Measurements from ENCODE around the gene TTC31.

The TTC31 gene

DNA sequence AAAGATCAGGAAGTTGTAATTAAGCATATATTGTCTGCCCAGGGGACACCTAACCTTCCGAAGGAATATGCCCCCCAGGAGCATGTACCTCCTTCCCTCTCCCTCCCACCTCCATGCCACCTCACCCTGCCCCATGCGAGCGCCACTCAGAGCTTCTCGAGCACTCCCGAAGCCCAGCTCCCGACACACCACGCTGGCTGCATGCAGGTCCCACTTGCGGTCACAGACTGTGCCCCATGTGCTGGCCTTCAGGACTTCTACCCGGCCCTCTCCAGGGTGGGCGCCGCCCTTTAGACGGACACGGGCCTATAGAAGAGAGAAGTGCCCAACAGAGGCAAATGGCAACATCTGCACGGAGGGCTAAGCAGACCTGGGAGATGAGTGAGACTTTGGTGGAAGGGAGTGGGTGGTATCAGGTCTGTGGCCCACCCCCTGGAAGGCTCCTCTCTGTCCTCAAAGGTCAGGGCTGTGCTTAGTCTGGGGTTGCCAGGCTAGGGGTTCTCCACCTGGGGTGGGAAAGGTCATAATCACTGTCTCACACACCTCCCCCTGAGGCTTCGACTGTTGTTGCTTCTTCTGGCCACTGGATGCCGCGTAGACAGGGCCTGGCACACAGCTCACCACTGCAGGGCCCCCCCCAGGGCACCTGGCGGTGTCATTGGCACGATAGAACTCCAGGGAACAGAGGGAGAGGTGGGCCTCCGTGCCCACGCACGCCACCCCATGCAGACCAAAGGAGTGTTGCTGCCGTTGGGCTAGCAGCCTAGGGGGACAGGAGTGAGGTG lies 53.5 kb downstream of the TTC31 start:
- TF ChIP-seq POLR2AphosphoS5 (IDR thresholded peaks at IDR 0.05; ENCODE audit: low read depth, low read length) (no peak), FOXP2 (optimal IDR thresholded peaks at IDR 0.05; ENCODE audit: borderline replicate concordance, extremely low read depth, extremely low read length, insufficient read depth) (no peak), TAF1 (IDR thresholded peaks at IDR 0.05; ENCODE audit: borderline replicate concordance, insufficient read depth, low read length) (no peak), SIN3A (IDR thresholded peaks at IDR 0.05; ENCODE audit: borderline replicate concordance, insufficient read depth, low read length) (no peak)
- TF ChIP-seq, protein P1, sequence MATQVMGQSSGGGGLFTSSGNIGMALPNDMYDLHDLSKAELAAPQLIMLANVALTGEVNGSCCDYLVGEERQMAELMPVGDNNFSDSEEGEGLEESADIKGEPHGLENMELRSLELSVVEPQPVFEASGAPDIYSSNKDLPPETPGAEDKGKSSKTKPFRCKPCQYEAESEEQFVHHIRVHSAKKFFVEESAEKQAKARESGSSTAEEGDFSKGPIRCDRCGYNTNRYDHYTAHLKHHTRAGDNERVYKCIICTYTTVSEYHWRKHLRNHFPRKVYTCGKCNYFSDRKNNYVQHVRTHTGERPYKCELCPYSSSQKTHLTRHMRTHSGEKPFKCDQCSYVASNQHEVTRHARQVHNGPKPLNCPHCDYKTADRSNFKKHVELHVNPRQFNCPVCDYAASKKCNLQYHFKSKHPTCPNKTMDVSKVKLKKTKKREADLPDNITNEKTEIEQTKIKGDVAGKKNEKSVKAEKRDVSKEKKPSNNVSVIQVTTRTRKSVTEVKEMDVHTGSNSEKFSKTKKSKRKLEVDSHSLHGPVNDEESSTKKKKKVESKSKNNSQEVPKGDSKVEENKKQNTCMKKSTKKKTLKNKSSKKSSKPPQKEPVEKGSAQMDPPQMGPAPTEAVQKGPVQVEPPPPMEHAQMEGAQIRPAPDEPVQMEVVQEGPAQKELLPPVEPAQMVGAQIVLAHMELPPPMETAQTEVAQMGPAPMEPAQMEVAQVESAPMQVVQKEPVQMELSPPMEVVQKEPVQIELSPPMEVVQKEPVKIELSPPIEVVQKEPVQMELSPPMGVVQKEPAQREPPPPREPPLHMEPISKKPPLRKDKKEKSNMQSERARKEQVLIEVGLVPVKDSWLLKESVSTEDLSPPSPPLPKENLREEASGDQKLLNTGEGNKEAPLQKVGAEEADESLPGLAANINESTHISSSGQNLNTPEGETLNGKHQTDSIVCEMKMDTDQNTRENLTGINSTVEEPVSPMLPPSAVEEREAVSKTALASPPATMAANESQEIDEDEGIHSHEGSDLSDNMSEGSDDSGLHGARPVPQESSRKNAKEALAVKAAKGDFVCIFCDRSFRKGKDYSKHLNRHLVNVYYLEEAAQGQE (IDR thresholded peaks at IDR 0.05; ENCODE audit: insufficient read depth in 1 of 2, low read depth in 2 of 2, low read length in 2 of 2): no peak

DNA sequence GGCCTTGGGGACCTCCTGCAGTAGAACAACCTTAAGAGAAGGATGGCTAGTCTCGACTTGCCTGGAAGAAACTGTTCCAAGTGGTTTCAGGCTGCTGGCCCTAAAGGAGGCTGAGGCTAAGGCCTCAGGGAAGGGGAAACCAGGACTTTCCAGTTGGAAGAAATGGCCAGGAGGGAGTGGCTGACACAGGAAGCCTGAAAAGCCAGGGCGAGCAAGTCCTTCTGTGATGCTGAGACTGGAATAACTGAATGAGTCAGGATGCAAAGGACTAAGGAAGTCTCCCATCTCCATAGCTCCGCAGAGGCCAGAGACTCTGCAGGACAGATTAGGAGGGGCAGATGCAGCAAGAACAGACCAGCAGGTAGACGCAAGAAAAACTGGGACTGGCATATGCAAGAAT lies 54.3 kb downstream of the TTC31 start:
- TF ChIP-seq POLR2AphosphoS5 (IDR thresholded peaks at IDR 0.05; ENCODE audit: low read depth, low read length) (no peak), FOXP2 (optimal IDR thresholded peaks at IDR 0.05; ENCODE audit: borderline replicate concordance, extremely low read depth, extremely low read length, insufficient read depth) (no peak), SIN3A (IDR thresholded peaks at IDR 0.05; ENCODE audit: borderline replicate concordance, insufficient read depth, low read length) (no peak), TAF1 (IDR thresholded peaks at IDR 0.05; ENCODE audit: borderline replicate concordance, insufficient read depth, low read length) (no peak)
- TF ChIP-seq, protein P1 (IDR thresholded peaks at IDR 0.05; ENCODE audit: insufficient read depth in 1 of 2, low read depth in 2 of 2, low read length in 2 of 2): no peak

DNA sequence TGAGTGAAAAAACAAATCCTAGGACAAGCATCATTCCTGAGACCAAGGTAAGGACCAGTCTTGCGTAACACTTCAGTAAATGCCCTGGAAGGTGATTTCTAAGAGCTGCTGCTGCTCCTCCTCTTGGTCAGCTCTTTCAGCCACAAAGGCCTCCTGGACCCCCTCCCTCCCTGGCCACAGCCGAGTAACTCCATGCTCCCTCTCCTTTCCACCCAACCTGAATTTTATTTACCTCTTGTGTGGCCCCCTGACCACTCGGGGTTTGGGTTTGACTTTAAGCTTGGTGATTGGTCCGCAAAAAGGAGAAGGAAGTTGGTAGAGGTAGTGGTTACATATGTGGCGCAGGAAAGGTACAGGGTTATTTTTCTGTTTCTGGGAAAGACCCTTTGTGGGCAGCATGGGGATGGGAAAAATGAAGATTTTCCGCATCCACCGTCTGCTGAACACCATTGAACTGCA lies 56.0 kb downstream of the TTC31 start:
- TF ChIP-seq, protein P1 (IDR thresholded peaks at IDR 0.05; ENCODE audit: insufficient read depth in 1 of 2, low read depth in 2 of 2, low read length in 2 of 2): no peak
- no peak for TF ChIP-seq TAF1 (IDR thresholded peaks at IDR 0.05; ENCODE audit: borderline replicate concordance, insufficient read depth, low read length)
- TF ChIP-seq POLR2AphosphoS5 (IDR thresholded peaks at IDR 0.05; ENCODE audit: low read depth, low read length): no peak
- TF ChIP-seq FOXP2 (optimal IDR thresholded peaks at IDR 0.05; ENCODE audit: borderline replicate concordance, extremely low read depth, extremely low read length, insufficient read depth): no peak
- no peak for TF ChIP-seq SIN3A (IDR thresholded peaks at IDR 0.05; ENCODE audit: borderline replicate concordance, insufficient read depth, low read length)

DNA sequence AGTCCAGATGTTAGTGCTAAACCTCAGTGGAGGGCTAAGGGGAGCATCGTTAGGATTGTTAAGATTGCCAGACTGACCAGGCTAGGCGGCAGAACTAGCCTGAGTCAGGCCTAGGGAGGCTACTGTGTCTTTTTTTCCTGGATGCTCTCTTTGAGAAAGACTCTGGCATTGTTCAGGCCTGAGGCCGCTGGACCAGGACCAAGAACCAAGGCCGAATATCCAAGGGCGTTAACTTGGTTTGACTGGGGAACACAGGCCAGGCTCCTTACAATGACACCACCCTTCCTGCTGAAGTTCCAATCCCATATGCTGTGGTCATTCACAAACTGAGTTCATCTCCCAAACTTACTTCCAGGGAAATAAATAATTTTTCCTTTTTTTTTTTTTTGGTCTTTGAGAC lies 57.4 kb downstream of the TTC31 start:
- no peak for TF ChIP-seq TAF1 (IDR thresholded peaks at IDR 0.05; ENCODE audit: borderline replicate concordance, insufficient read depth, low read length)
- no peak for TF ChIP-seq POLR2AphosphoS5 (IDR thresholded peaks at IDR 0.05; ENCODE audit: low read depth, low read length)
- no peak for TF ChIP-seq SIN3A (IDR thresholded peaks at IDR 0.05; ENCODE audit: borderline replicate concordance, insufficient read depth, low read length)
- no peak for TF ChIP-seq FOXP2 (optimal IDR thresholded peaks at IDR 0.05; ENCODE audit: borderline replicate concordance, extremely low read depth, extremely low read length, insufficient read depth)
- TF ChIP-seq, protein P1 (IDR thresholded peaks at IDR 0.05; ENCODE audit: insufficient read depth in 1 of 2, low read depth in 2 of 2, low read length in 2 of 2): no peak

Measured in PFSK-1 (cell line).